ENCODE results near the gene RAI2.

DNA sequence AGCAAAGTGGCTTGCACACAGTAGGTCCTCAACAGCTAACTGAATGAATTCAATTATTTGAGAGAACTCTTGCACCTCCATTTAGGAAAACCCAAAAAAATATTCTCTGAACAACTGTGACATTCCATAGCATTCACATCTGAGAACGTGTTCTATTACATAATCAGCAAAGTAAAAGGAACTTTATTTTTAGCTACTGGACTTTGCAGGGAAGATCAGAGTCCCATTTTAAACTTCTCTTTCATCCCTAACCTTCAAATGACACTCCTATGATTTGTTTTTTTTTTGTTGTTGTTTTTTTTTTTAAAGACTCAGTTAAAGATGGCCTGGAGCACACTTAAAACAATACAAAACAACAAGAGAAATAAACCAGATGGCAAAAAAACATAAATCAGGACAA is 30.9 kb downstream of the RAI2 start:
- TF ChIP-seq, protein P1, sequence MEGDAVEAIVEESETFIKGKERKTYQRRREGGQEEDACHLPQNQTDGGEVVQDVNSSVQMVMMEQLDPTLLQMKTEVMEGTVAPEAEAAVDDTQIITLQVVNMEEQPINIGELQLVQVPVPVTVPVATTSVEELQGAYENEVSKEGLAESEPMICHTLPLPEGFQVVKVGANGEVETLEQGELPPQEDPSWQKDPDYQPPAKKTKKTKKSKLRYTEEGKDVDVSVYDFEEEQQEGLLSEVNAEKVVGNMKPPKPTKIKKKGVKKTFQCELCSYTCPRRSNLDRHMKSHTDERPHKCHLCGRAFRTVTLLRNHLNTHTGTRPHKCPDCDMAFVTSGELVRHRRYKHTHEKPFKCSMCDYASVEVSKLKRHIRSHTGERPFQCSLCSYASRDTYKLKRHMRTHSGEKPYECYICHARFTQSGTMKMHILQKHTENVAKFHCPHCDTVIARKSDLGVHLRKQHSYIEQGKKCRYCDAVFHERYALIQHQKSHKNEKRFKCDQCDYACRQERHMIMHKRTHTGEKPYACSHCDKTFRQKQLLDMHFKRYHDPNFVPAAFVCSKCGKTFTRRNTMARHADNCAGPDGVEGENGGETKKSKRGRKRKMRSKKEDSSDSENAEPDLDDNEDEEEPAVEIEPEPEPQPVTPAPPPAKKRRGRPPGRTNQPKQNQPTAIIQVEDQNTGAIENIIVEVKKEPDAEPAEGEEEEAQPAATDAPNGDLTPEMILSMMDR (IDR thresholded peaks at IDR 0.05): no peak
- no peak for TF ChIP-seq EP300 (IDR thresholded peaks at IDR 0.05)
